Hepatic stellate cell (primary cell): ENCODE measurements around the gene CDNF.

Source experiments
- DNase-seq: peaks from one replicate; pipeline ENCODE4 v3.0.0; 2011; ENCODE audit warnings: low spot score

CDNF gene

GRCh38 chr10:14787938-14788337 lies 49.9 kb downstream of the CDNF start:
- DNase-seq: no peak

- no peak for DNase-seq
Observed at GRCh38 chr10:14784459-14785055, 53.3 kb downstream of the CDNF start.

GRCh38 chr10:14782691-14783363 lies 55.0 kb downstream of the CDNF start:
- DNase-seq: no peak

- no peak for DNase-seq
Observed at GRCh38 chr10:14781763-14782162, 56.1 kb downstream of the CDNF start.

- no peak for DNase-seq
Observed at GRCh38 chr10:14779001-14779651, 58.7 kb downstream of the CDNF start.

- no peak for DNase-seq
Observed at GRCh38 chr10:14776546-14776945, 61.3 kb downstream of the CDNF start.

GRCh38 chr10:14775656-14776055 lies 62.2 kb downstream of the CDNF start:
- no peak for DNase-seq

- DNase-seq: no peak
Observed at GRCh38 chr10:14774797-14775196, 63.0 kb downstream of the CDNF start, which contains the start of gene FAM107B. Gene FAM107B (minus strand): TSS chr10:14774897. CDS start chr10:14774663, 234 bp downstream.

GRCh38 chr10:14774214-14774580 lies 63.6 kb downstream of the CDNF start:
- no peak for DNase-seq

GRCh38 chr10:14773551-14774213 lies 64.2 kb downstream of the CDNF start:
- DNase-seq: no peak

GRCh38 chr10:14772399-14772798 lies 65.4 kb downstream of the CDNF start:
- no peak for DNase-seq

GRCh38 chr10:14770927-14771326 lies 66.9 kb downstream of the CDNF start:
- no peak for DNase-seq
